NCI-H2171 treated with DMSO at 0.1 percent for 48 hours (cell line): ENCODE results near the gene KEAP1.
A peak's percentile ranks its signal among the peaks of the same experiment; 100 is the strongest.

Source experiments
- DNase-seq: peaks from one replicate; lab custom pipeline; 2025; lab: John Stamatoyannopoulos, UW

KEAP1 gene

GRCh38 chr19:10523135-10523636, 20.0 kb upstream of the KEAP1 start:
- DNase-seq = no peak

GRCh38 chr19:10521461-10522171, 18.5 kb upstream of the KEAP1 start:
- DNase-seq = no peak

GRCh38 chr19:10520652-10521318, 17.6 kb upstream of the KEAP1 start:
- peak; percentile 36 for DNase-seq

GRCh38 chr19:10519421-10519820, 16.3 kb upstream of the KEAP1 start:
- DNase-seq = no peak

GRCh38 chr19:10518444-10519361, 15.5 kb upstream of the KEAP1 start:
- peak; percentile 97 for DNase-seq

GRCh38 chr19:10517760-10518443, 14.7 kb upstream of the KEAP1 start:
- peak; percentile 63 for DNase-seq

- no peak for DNase-seq
Observed at GRCh38 chr19:10517361-10517759, 14.2 kb upstream of the KEAP1 start, which contains the start of gene S1PR5. Gene S1PR5, minus strand, starts transcription at chr19:10517447. Its CDS starts 2,436 bp downstream, at chr19:10515011.

GRCh38 chr19:10516671-10517286, 13.6 kb upstream of the KEAP1 start:
- DNase-seq = peak; percentile 21

GRCh38 chr19:10516064-10516385, 12.9 kb upstream of the KEAP1 start:
- DNase-seq = no peak

GRCh38 chr19:10514211-10515145, 11.3 kb upstream of the KEAP1 start:
- DNase-seq = no peak

GRCh38 chr19:10513223-10513622, 10.1 kb upstream of the KEAP1 start:
- DNase-seq = no peak

- peak; percentile 16 for DNase-seq
Observed at GRCh38 chr19:10510301-10510802, 7.2 kb upstream of the KEAP1 start.

GRCh38 chr19:10508707-10509106, 5.6 kb upstream of the KEAP1 start:
- DNase-seq = no peak

- no peak for DNase-seq
Observed at GRCh38 chr19:10508036-10508435, 4.9 kb upstream of the KEAP1 start.

- peak; percentile 34 for DNase-seq
Observed at GRCh38 chr19:10505583-10506229, 2.5 kb upstream of the KEAP1 start.

GRCh38 chr19:10502524-10503001, 593 bp downstream of the KEAP1 start:
- DNase-seq = peak; percentile 89

- DNase-seq = peak; percentile 32
Observed at GRCh38 chr19:10501971-10502523, 1.1 kb downstream of the KEAP1 start.

GRCh38 chr19:10500247-10500592, 2.9 kb downstream of the KEAP1 start:
- DNase-seq = no peak
